A172 (cell line): ENCODE data around the gene ALG12. TPM values are rescaled to one million over a fixed set of nuclear protein-coding genes. Genes with fewer than 3 reads are reported as not detected.

Source experiments
- total RNA-seq: library from RNA; depleted of rRNA; stranded (reverse); fragments of >200 nt; shearing (Covaris generic); gene quantifications from 2 replicates; pipeline ENCODE4 v1.2.3, GENCODE V29; 2014; rRNA removed

Gene ALG12
- total RNA-seq, 1 experiment from 2014 or later = 8.8 TPM

Other genes with a start within 250 kb of the ALG12 start
- 8.0 and 11.1 TPM in 2 replicates for gene BRD1, start 90.6 kb downstream of the ALG12 start, total RNA-seq
- 7.8 and 8.1 TPM in 2 replicates for gene ZBED4, start 64.6 kb downstream of the ALG12 start, total RNA-seq
- 41.9 and 48.3 TPM in 2 replicates for gene CRELD2, start 196 bp upstream of the ALG12 start, total RNA-seq
- gene PIM3, start 42.3 kb upstream of the ALG12 start, total RNA-seq = 41.7 and 48.7 TPM in 2 replicates
- not detected in 2 replicates for gene IL17REL, start 94.3 kb upstream of the ALG12 start, total RNA-seq
- gene TTLL8, start 139.9 kb upstream of the ALG12 start, total RNA-seq = not detected in 2 replicates
- 0.02 and 0.10 TPM in 2 replicates for gene MLC1, start 167.0 kb upstream of the ALG12 start, total RNA-seq
- gene MOV10L1, start 171.6 kb upstream of the ALG12 start, total RNA-seq = 2.0 and 3.0 TPM in 2 replicates